ENCODE measurements around the gene TTC8. TPM values are rescaled to one million over a fixed set of nuclear protein-coding genes. Genes with fewer than 3 reads are reported as not detected.

TTC8 gene
- total RNA-seq, 4 donors from 2014 or later: 1.6 to 5.9 (median 2.6) TPM

- in situ Hi-C loops (cut with MboI; ENCODE audit: low sequenced_read_pairs in 4 of 4) (no loop called here), intact Hi-C loops (cut with DNase I; ENCODE audit: low total_unique reads) (no loop called here)
- ATAC-seq (no peak), DNase-seq (no peak)
- H3K9me3 ChIP-seq: no peaks in the 10 kb centered on the region
- H3K4me3 ChIP-seq: no peak overlapping the region
- H3K27me3 ChIP-seq: no peaks in the 10 kb centered on the region
- no peaks in the 10 kb centered on the region for H3K36me3 ChIP-seq
- H3K27ac ChIP-seq: no peak overlapping the region
- TF ChIP-seq CTCF (IDR thresholded peaks at IDR 0.05 in 4 of 5, conservative IDR thresholded peaks at IDR 0.05 in 1 of 5) (no peak), POLR2A (IDR thresholded peaks at IDR 0.05) (no peak)
- H3K4me1 ChIP-seq: no peaks in the 10 kb centered on the region
Measured at GRCh38 chr14:88904206-88904647, 79.8 kb downstream of the TTC8 start.

DNA sequence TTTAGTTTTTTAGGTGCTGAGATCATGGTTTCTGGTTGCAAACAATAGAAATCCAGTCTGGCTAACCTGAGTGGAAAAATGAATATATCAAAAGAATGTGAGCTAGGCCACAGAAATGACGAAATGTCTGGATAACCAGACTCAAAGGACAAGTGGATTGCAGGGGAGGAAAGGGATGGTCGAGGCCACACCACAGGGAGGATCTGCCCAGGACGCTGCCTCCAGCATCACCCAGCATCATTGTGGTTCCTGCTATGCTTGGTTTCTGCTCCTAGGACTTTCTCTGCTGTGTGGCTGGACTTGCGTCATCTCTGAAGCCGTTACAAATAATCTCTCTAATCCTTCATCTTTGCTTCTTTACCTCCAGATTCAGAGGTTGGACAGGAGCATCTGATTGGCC is 80.4 kb downstream of the TTC8 start:
- in situ Hi-C loops (cut with MboI; ENCODE audit: low sequenced_read_pairs in 4 of 4): no loop called here

GRCh38 chr14:88908216-88908615 is 83.8 kb downstream of the TTC8 start:
- Histone ChIP-seq H3K4me3 (no peak overlapping the region), H3K27me3 (no peaks in the 10 kb centered on the region), H3K4me1 (no peaks in the 10 kb centered on the region), H3K36me3 (no peaks in the 10 kb centered on the region), H3K27ac (no peak overlapping the region), H3K9me3 (no peaks in the 10 kb centered on the region)
- DNase-seq (no peak), ATAC-seq (no peak)
- TF ChIP-seq POLR2A (IDR thresholded peaks at IDR 0.05) (no peak), CTCF (IDR thresholded peaks at IDR 0.05 in 4 of 5, conservative IDR thresholded peaks at IDR 0.05 in 1 of 5) (no peak)
- intact Hi-C loops (cut with DNase I; ENCODE audit: low total_unique reads) (no loop called here), in situ Hi-C loops (cut with MboI; ENCODE audit: low sequenced_read_pairs in 4 of 4) (no loop called here)

More for the DNA sequence above, 80.4 kb downstream of the TTC8 start:
- no peaks in the 10 kb centered on the region for H3K36me3 ChIP-seq
- no peak for TF ChIP-seq CTCF (IDR thresholded peaks at IDR 0.05 in 4 of 5, conservative IDR thresholded peaks at IDR 0.05 in 1 of 5)
- TF ChIP-seq POLR2A (IDR thresholded peaks at IDR 0.05): no peak
- H3K27ac ChIP-seq: no peak overlapping the region
- no peaks in the 10 kb centered on the region for H3K9me3 ChIP-seq
- DNase-seq: no peak
- no peak for ATAC-seq
- no peaks in the 10 kb centered on the region for H3K4me1 ChIP-seq
- intact Hi-C loops (cut with DNase I; ENCODE audit: low total_unique reads): no loop called here
- no peak overlapping the region for H3K4me3 ChIP-seq
- H3K27me3 ChIP-seq: no peaks in the 10 kb centered on the region

DNA sequence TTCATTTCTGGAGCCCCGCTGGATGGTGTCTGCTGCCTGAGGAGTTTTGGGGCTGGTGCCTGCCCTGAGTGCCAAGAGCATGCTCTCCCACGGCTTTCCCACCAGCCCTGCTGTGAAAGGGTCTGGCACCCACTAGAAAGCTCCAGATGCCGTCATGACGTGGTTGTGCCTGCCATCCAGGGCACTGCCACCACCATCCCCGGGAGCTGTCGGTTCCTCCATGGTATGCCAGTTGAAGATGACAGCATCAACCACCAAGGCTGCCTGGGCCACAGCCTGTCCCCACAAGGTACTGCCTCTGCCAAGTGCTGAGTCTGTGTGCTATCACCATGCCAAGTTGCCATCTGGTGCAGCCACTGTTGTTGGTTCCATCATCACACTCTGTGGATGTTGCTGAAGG is 85.9 kb downstream of the TTC8 start:
- H3K4me3 ChIP-seq: no peak overlapping the region
- intact Hi-C loops (cut with DNase I; ENCODE audit: low total_unique reads): no loop called here
- no peaks in the 10 kb centered on the region for H3K27me3 ChIP-seq
- H3K4me1 ChIP-seq: no peaks in the 10 kb centered on the region
- no peak for TF ChIP-seq CTCF (IDR thresholded peaks at IDR 0.05 in 4 of 5, conservative IDR thresholded peaks at IDR 0.05 in 1 of 5)
- in situ Hi-C loops (cut with MboI; ENCODE audit: low sequenced_read_pairs in 4 of 4): no loop called here
- H3K9me3 ChIP-seq: no peaks in the 10 kb centered on the region
- no peak overlapping the region for H3K27ac ChIP-seq
- ATAC-seq (no peak), DNase-seq (no peak)
- no peaks in the 10 kb centered on the region for H3K36me3 ChIP-seq

- TF ChIP-seq CTCF (IDR thresholded peaks at IDR 0.05 in 4 of 5, conservative IDR thresholded peaks at IDR 0.05 in 1 of 5) (no peak), POLR2A (IDR thresholded peaks at IDR 0.05) (no peak)
- intact Hi-C loops (cut with DNase I; ENCODE audit: low total_unique reads): no loop called here
- in situ Hi-C loops (cut with MboI; ENCODE audit: low sequenced_read_pairs in 4 of 4): no loop called here
- DNase-seq (no peak), ATAC-seq (no peak)
- Histone ChIP-seq H3K4me3 (no peak overlapping the region), H3K9me3 (no peaks in the 10 kb centered on the region), H3K27me3 (no peaks in the 10 kb centered on the region), H3K27ac (no peak overlapping the region), H3K36me3 (no peaks in the 10 kb centered on the region), H3K4me1 (no peaks in the 10 kb centered on the region)
Measured at GRCh38 chr14:88911809-88912208, 87.4 kb downstream of the TTC8 start.

All from gastrocnemius medialis (tissue), 4 donors.